Heart right ventricle (tissue), 16 donors: Measurements from ENCODE around the gene NME2. TPM values are rescaled to one million over a fixed set of nuclear protein-coding genes. Genes with fewer than 3 reads are reported as not detected.
"Not testable (repeated sequence)": the region's sequence is repeated elsewhere in the genome, so short reads cannot be mapped to it uniquely, and the experiment has no call there.

ENCODE experiments used
- ATAC-seq, 8 donors: fragments of 200-7000 bp; cut with Tn5 transposase; one replicate each; pipeline ENCODE4 v1.9.1; 2020; ENCODE audit warnings: mild to moderate bottlenecking in 8 of 8, moderate library complexity in 8 of 8, moderate number of reproducible peaks in 1 of 8
- DNase-seq, 2 donors: peaks; one replicate each; pipeline ENCODE4 v3.0.0-alpha.2; 2020
- H3K27ac ChIP-seq, 10 donors: fragments of 200-600 bp; sonication (generic) in 2 of 10; one replicate each; pipeline versions ENCODE4 v1.5.0 to v1.8.0; 2020 to 2022; ENCODE audit warnings: mild to moderate bottlenecking in 3 of 10
- H3K27me3 ChIP-seq, 7 donors: fragments of 200-600 bp; one replicate each; pipeline ENCODE4 v1.8.0; 2021 to 2022; ENCODE audit warnings: mild to moderate bottlenecking in 2 of 7
- H3K36me3 ChIP-seq, 9 donors: fragments of 200-600 bp; sonication (generic) in 1 of 9; one replicate each; pipeline versions ENCODE4 v1.5.0 to v1.8.0; 2020 to 2022; ENCODE audit warnings: mild to moderate bottlenecking in 2 of 9
- H3K4me1 ChIP-seq, 9 donors: fragments of 200-600 bp; sonication (generic) in 1 of 9; one replicate each; pipeline versions ENCODE4 v1.5.0 to v1.8.0; 2020 to 2022; ENCODE audit warnings: mild to moderate bottlenecking in 4 of 9
- H3K4me3 ChIP-seq, 10 donors: fragments of 200-600 bp; sonication (generic) in 2 of 10; one replicate each; pipeline versions ENCODE4 v1.5.0 to v1.8.0; 2020 to 2022; ENCODE audit warnings: mild to moderate bottlenecking in 7 of 10, moderate library complexity in 2 of 10
- H3K9me3 ChIP-seq, 11 donors: fragments of 200-600 bp in 10 of 11; sonication (generic) in 2 of 11; one replicate each; pipeline versions ENCODE4 v1.5.0 to v1.8.0; 2013 to 2022; ENCODE audit warnings: mild to moderate bottlenecking in 2 of 11, control low read depth in 1 of 11, moderate library complexity in 1 of 11
- WGBS, 2 donors: extraction: QIAGEN DNeasy Blood & Tissue Kit; methylation state at CpG; one replicate each; pipeline ENCODE4 v1.1.7; 2013; ENCODE audit warnings: inconsistent platforms in 1 of 2; 5-methylcytosine and 5-hydroxymethylcytosine counted together
- intact Hi-C, 10 donors: fragments of 100-400 bp; cut with DNase I; formaldehyde crosslinking; loops; one replicate each; pipeline versions ENCODE4 v1.11.1 to v1.14.2; 2022
- polyA plus RNA-seq, 2 donors: library from polyadenylated mRNA; stranded (reverse); fragments of 200-250 nt; gene quantifications; one replicate each; pipeline ENCODE4 v1.2.3, GENCODE V29; 2013
- total RNA-seq, 10 donors: library from RNA; stranded (reverse); fragmentation: NEBNext Ultra II Directional in 3 of 10; extraction: Animal tissue kit (Norgen Biotek cat#: 25700) in 3 of 10; gene quantifications; one replicate each; pipeline versions ENCODE4 v1.2.1 to v1.2.4, GENCODE V29; 2021 to 2023
- TF ChIP-seq, protein P1 (sequence below), 9 donors: fragments of 200-600 bp; sonication (generic) in 2 of 9; IDR thresholded peaks; one replicate each; pipeline versions ENCODE4 v1.5.0 to v1.8.0; 2021 to 2022; ENCODE audit warnings: antibody characterized with exemption in 9 of 9, mild to moderate bottlenecking in 5 of 9, moderate library complexity in 1 of 9
- donor health status: Arrhythmogenic right ventricular cardiomyopathy.
- donor health status: ischemic (EF 13 %, LVEDD 7.1; RV severe dilation, severe dysfunction).
- donor health status: healthy with polysubstance abuse.
- donor health status: DM: no; HTN: yes; CAD: no.
- donor health status: DM: no; HTN: no; CAD: no.
- donor health status: ischemic (EF 25% LVEDD 6.9; RV normal size, moderate dysfunction).
- donor health status: ischemic (EF 25% LVEDD 5.7; RV mildly dilated, moderate dysfunction).
- donor health status: healthy.
- donor health status: DM: yes; HTN: yes; CAD: no.
- donor health status: Ischemic cardiomyopathy.
- donor health status: ischemic (EF 35%, LVEDD 5.7; RV mildly dilated, moderate dysfunction).
- donor health status: nonischemic (EF 11% LVEDD 7.7; RV severe dilation, severe dysfunction).
- donor health status: DM: yes; HTN: yes; CAD: no.
- donor health status: PGD.
- donor health status: ischemic (EF 29% LVEDD 5.4; RV normal size, mild dysfunction).
- donor health status: nonischemic (EF 23%, LVEDD 6.1; RV moderate dilation, normal function).

The NME2 gene
- total and polyA plus RNA-seq, 12 donors: 117 to 965 (median 233) TPM

DNA sequence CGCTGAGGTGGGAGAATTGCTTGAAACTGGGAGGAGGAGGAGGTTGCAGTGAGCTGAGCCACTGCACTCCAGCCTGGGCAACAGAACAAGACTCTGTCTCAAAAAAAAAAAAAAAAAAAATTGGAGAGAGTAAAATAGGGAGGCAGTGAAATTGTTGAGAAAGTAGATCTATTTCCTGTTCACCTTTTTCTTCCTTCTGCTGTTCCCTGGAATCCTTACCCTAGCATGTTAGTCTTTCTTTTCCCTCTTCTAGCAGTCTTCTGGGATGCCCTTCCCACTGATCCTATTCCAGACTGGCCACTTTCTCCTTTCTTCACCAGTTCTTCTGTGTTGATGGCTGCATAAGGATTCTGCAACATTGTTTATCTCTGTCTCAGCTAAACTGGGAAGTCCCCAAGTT is 3.1 kb downstream of the NME2 start:
- TF ChIP-seq, protein P1, sequence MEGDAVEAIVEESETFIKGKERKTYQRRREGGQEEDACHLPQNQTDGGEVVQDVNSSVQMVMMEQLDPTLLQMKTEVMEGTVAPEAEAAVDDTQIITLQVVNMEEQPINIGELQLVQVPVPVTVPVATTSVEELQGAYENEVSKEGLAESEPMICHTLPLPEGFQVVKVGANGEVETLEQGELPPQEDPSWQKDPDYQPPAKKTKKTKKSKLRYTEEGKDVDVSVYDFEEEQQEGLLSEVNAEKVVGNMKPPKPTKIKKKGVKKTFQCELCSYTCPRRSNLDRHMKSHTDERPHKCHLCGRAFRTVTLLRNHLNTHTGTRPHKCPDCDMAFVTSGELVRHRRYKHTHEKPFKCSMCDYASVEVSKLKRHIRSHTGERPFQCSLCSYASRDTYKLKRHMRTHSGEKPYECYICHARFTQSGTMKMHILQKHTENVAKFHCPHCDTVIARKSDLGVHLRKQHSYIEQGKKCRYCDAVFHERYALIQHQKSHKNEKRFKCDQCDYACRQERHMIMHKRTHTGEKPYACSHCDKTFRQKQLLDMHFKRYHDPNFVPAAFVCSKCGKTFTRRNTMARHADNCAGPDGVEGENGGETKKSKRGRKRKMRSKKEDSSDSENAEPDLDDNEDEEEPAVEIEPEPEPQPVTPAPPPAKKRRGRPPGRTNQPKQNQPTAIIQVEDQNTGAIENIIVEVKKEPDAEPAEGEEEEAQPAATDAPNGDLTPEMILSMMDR (IDR thresholded peaks at IDR 0.05): no peak
- intact Hi-C loops: loop anchor here in 2 of 10 donors (5.0 kb wide), 2 partner anchors 93 to 167 kb away; partner anchors contain the start of genes MBTD1 (in 1 of the 2) and UTP18 (in 1 of the 2)
- ATAC-seq: no peak
- Histone ChIP-seq H3K9me3 (no peaks in the 10 kb centered on the region), H3K4me1 (peaks cover 0 to 20% (median 14%) of the 10 kb centered on the region in 9 donors), H3K4me3 (no peak overlapping the region), H3K36me3 (peaks cover 0 to 69% (median 26%) of the 10 kb centered on the region in 9 donors), H3K27ac (no peak overlapping the region), H3K27me3 (no peaks in the 10 kb centered on the region)
- 90 to 100% methylated on average over 1 of the region's 1 CpG for WGBS, 2 donors
- no peak for DNase-seq

- Histone ChIP-seq H3K27ac (no peak overlapping the region), H3K4me1 (peaks cover 0 to 13% (median 7%) of the 10 kb centered on the region in 9 donors), H3K9me3 (no peaks in the 10 kb centered on the region), H3K27me3 (no peaks in the 10 kb centered on the region), H3K4me3 (no peak overlapping the region), H3K36me3 (peaks cover 0 to 83% (median 26%) of the 10 kb centered on the region in 9 donors)
- TF ChIP-seq, protein P1 (IDR thresholded peaks at IDR 0.05): no peak
- WGBS, 2 donors: 98 to 100% methylated on average over 2 of the region's 2 CpGs
- DNase-seq (no peak), ATAC-seq (no peak)
- intact Hi-C loops: no loop called here
Observed at GRCh38 chr17:51170736-51171135, 4.5 kb downstream of the NME2 start.

DNA sequence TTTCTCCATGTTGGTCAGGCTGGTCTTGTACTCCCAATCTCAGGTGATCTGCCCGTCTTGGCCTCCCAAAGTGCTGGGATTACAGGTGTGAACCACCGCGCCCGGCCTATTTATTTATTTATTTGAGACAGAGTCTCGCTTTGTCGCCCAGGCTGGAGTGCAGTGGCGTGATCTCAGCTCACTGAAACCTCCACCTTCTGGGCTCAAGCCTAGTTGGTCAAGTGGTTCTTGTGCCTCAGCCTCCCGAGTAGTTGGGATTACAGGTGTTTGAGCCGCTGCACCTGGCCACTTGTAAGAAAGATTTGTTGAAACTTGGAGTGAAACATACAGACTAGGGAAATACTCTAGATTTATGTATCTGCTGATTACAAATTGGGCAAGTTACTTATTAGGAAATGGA is 5.8 kb downstream of the NME2 start:
- DNase-seq, intact Hi-C loops: not testable (repeated sequence)

DNA sequence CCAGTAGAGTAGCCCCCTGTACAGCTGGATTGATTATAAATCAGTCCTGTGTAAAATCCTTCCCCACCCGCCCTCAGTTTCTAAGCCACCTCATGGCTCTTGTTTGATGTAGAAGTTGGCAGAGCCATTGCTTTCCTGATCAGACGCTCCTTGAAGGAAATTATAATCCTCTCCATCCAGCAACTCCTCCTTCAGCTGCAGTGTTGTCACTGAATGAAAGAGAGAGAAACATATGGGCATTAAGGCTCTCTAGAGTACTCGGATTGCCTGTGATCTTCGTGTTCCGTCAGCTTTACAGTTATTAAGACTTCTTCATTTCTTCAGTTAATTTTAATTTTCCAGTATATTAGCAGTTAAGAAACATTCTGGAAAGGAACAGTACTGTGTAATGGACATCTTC is 14.3 kb downstream of the NME2 start:
- peaks cover 0 to 86% (median 4%) of the 10 kb centered on the region in 9 donors for H3K36me3 ChIP-seq
- TF ChIP-seq, protein P1 (IDR thresholded peaks at IDR 0.05): no peak
- WGBS, 2 donors: 87 to 90% methylated on average over 5 of the region's 5 CpGs
- H3K4me3 ChIP-seq: no peak overlapping the region
- no peak for DNase-seq
- H3K27me3 ChIP-seq: no peaks in the 10 kb centered on the region
- intact Hi-C loops: no loop called here
- no peak for ATAC-seq
- H3K9me3 ChIP-seq: no peaks in the 10 kb centered on the region
- H3K4me1 ChIP-seq: no peaks in the 10 kb centered on the region
- H3K27ac ChIP-seq: no peak overlapping the region

More for the DNA sequence above, 5.8 kb downstream of the NME2 start:
- ATAC-seq, H3K4me3 ChIP-seq, H3K27me3 ChIP-seq, H3K4me1 ChIP-seq, H3K27ac ChIP-seq, H3K9me3 ChIP-seq: not testable (repeated sequence)
- WGBS, 2 donors: 87 to 97% methylated on average over 9 of the region's 9 CpGs
- peaks cover 0 to 89% (median 26%) of the 10 kb centered on the region in 9 donors for H3K36me3 ChIP-seq

GRCh38 chr17:51184124-51184523 is 17.9 kb downstream of the NME2 start:
- no peak overlapping the region for H3K4me3 ChIP-seq
- peaks cover 0 to 94% (median 0%) of the 10 kb centered on the region in 9 donors for H3K36me3 ChIP-seq
- TF ChIP-seq, protein P1 (IDR thresholded peaks at IDR 0.05): no peak
- intact Hi-C loops: no loop called here
- H3K9me3 ChIP-seq: no peaks in the 10 kb centered on the region
- no peak overlapping the region for H3K27ac ChIP-seq
- 74 to 84% methylated on average over 1 of the region's 1 CpG for WGBS, 2 donors
- no peak for ATAC-seq
- no peaks in the 10 kb centered on the region for H3K4me1 ChIP-seq
- DNase-seq: no peak
- H3K27me3 ChIP-seq: no peaks in the 10 kb centered on the region
